GM08714 (cell line): Measurements from ENCODE around the gene KCNC3.

Source experiments
- H3K4me3 ChIP-seq: fragments of 200-500 bp; sonication (Bioruptor generic); 2 replicates; pipeline ENCODE4 v1.5.1; 2014; ENCODE audit warnings: mild to moderate bottlenecking, low read length, inconsistent platforms
- ZNF274 ChIP-seq: IDR thresholded peaks from 2 replicates; pipeline ENCODE4 v1.6.1; 2012; ENCODE audit warnings: mild to moderate bottlenecking, low read depth, low read length

KCNC3 gene

DNA sequence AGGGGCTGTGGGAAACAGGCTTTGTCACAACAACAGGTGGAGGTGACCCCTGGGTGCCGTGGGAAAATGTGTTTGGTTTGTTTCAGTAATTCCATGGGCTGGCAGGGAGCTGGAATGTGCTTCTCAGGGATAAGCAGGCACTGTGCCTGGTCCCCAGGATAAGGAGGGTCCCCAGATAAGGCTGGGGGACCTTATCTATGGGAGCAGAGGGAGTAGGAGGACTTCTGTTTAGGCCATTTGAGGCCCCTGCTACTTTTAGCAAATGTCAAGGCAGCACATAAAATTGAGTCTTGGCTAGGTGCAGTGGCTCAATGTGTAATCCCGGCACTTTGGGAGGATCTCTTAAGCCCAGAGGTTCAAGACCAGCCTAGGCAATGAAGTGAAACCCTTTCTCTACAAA is 59.5 kb downstream of the KCNC3 start:
- no peak overlapping the region for H3K4me3 ChIP-seq
- no peak for TF ChIP-seq ZNF274

DNA sequence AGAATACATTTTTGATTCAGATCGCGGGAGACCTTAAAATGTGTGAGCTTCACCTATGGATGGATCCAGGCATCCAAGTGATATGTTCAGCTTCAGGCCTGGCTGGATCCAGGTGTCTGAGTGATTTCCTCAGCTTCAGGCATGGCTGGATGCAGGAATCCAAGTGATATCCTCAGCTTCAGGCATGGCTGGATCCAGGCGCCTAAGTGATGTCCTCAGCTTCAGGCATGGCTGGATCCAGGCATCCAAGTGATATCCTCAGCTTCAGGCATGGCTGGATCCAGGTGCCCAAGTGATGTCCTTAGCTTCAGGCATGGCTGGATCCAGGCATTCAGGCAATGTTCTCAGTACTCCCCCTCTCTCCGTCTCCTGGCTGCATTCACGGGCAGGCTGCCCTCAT is 60.7 kb downstream of the KCNC3 start:
- no peak overlapping the region for H3K4me3 ChIP-seq
- TF ChIP-seq ZNF274: no peak

GRCh38 chr19:50268041-50268440 is 61.1 kb downstream of the KCNC3 start:
- no peak overlapping the region for H3K4me3 ChIP-seq
- no peak for TF ChIP-seq ZNF274

DNA sequence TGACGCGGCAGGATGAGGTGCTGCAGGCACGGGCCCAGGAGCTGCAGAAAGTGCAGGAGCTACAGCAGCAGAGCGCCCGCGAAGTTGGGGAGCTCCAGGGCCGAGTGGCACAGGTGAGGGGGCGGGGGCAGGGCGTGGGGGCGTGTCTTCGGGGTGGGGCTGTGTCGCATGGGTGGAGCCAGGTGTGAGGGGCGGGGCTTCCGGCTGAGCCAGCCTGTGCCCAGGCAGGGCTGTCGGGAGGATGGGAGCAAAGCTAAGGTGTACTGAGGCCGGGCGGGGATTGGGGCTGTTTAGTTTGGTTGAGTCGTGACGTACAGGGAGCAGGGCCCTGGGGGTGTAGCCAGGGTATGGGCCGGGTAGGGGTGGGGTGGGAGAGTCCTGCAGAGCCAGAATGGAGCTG is 62.3 kb downstream of the KCNC3 start:
- TF ChIP-seq ZNF274: no peak
- H3K4me3 ChIP-seq: no peak overlapping the region

GRCh38 chr19:50266041-50266440 is 63.1 kb downstream of the KCNC3 start:
- no peak for TF ChIP-seq ZNF274
- H3K4me3 ChIP-seq: no peak overlapping the region

- no peak for TF ChIP-seq ZNF274
- no peak overlapping the region for H3K4me3 ChIP-seq
Observed at GRCh38 chr19:50264483-50265186, 64.5 kb downstream of the KCNC3 start.

- no peak overlapping the region for H3K4me3 ChIP-seq
- TF ChIP-seq ZNF274: no peak
Observed at GRCh38 chr19:50263176-50263575, 66.0 kb downstream of the KCNC3 start.
